Measurements from ENCODE around the gene CALML3.

GRCh38 chr10:5573319-5573950 is 48.7 kb downstream of the CALML3 start:
- TF ChIP-seq GATA2 (IDR thresholded peaks at IDR 0.05; ENCODE audit: low read depth, low read length): no peak
- no peak for TF ChIP-seq GATA3 (IDR thresholded peaks at IDR 0.05; ENCODE audit: low read depth, low read length)

Data from SH-SY5Y (cell line).